C4-2B (cell line): ENCODE results near the gene AK8.

ENCODE experiments used
- ZFX ChIP-seq: fragments of 450-650 bp; IDR thresholded peaks from 2 replicates; pipeline ENCODE4 v1.6.1; 2017
- TF ChIP-seq, protein P1 (sequence below): fragments of 450-650 bp; conservative IDR thresholded peaks from 2 replicates; pipeline ENCODE4 v1.5.1; 2017; ENCODE audit warnings: mild to moderate bottlenecking

DNA sequence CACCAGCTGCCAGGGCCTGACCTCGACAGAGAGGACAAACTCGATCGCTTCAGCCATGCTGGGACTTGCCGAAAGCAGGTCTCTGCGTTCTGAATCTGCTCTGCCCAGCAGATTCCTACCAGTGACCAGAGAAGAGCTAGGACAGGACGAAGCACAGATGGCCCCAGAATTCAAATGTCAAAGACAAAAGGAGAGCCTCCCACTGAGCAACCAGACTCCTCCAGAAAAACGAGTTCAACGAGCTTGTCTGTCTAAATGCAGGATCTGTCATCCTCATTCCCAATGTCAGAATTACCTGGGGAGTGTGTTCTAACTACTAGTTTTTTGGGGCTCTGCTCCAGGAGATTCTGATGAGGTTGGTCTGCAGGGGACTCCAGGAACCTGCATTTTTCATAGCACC lies 13.4 kb downstream of the AK8 start:
- TF ChIP-seq, protein P1, sequence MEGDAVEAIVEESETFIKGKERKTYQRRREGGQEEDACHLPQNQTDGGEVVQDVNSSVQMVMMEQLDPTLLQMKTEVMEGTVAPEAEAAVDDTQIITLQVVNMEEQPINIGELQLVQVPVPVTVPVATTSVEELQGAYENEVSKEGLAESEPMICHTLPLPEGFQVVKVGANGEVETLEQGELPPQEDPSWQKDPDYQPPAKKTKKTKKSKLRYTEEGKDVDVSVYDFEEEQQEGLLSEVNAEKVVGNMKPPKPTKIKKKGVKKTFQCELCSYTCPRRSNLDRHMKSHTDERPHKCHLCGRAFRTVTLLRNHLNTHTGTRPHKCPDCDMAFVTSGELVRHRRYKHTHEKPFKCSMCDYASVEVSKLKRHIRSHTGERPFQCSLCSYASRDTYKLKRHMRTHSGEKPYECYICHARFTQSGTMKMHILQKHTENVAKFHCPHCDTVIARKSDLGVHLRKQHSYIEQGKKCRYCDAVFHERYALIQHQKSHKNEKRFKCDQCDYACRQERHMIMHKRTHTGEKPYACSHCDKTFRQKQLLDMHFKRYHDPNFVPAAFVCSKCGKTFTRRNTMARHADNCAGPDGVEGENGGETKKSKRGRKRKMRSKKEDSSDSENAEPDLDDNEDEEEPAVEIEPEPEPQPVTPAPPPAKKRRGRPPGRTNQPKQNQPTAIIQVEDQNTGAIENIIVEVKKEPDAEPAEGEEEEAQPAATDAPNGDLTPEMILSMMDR = no peak
- no peak for TF ChIP-seq ZFX
